T-helper 2 cell treated with Interferon-gamma antibody and Interleukin-4, amounts not matched to agents 5 μg/mL and 100 μg/mL, for 36 hours (primary cell): Measurements from ENCODE around the gene C18orf63.
A peak's percentile ranks its signal among the peaks of the same experiment; 100 is the strongest.
"Not testable (repeated sequence)": the region's sequence is repeated elsewhere in the genome, so short reads cannot be mapped to it uniquely, and the experiment has no call there.

Experiments
- DNase-seq: peaks from one replicate; pipeline ENCODE4 v3.0.0; 2021; ENCODE audit warnings: low spot score
- H3K27ac Mint-ChIP-seq: one replicate; pipeline ENCODE4 v1.8.0; 2021; ENCODE audit warnings: mild to moderate bottlenecking, mixed read lengths
- H3K27me3 Mint-ChIP-seq: one replicate; pipeline ENCODE4 v1.8.0; 2021; ENCODE audit warnings: low read depth, mixed read lengths
- H3K36me3 Mint-ChIP-seq: one replicate; pipeline ENCODE4 v1.8.0; 2021; ENCODE audit warnings: low read depth, mixed read lengths
- H3K4me1 Mint-ChIP-seq: one replicate; pipeline ENCODE4 v1.8.0; 2021; ENCODE audit warnings: low read depth, mixed read lengths
- H3K4me3 Mint-ChIP-seq: one replicate; pipeline ENCODE4 v1.8.0; 2022; ENCODE audit warnings: mild to moderate bottlenecking, moderate library complexity, mixed read lengths
- H3K9me3 Mint-ChIP-seq: one replicate; pipeline ENCODE4 v1.8.0; 2021; ENCODE audit warnings: mixed read lengths

The C18orf63 gene

GRCh38 chr18:74291472-74291770 is 24.2 kb upstream of the C18orf63 start:
- DNase-seq = no peak
- Mint-ChIP-seq H3K9me3 (no peaks in the 10 kb centered on the region), H3K4me1 (peaks cover 3% of the 10 kb centered on the region), H3K4me3 (peak overlapping the region; percentile 88), H3K27ac (no peak overlapping the region), H3K27me3 (peaks cover 6% of the 10 kb centered on the region), H3K36me3 (peaks cover 5% of the 10 kb centered on the region)

- Mint-ChIP-seq H3K36me3 (peaks cover 5% of the 10 kb centered on the region), H3K4me1 (peaks cover 3% of the 10 kb centered on the region), H3K27ac (peak within 1 kb of the TSS; percentile 49), H3K4me3 (peak within 1 kb of the TSS; percentile 88), H3K27me3 (peaks cover 6% of the 10 kb centered on the region), H3K9me3 (no peaks in the 10 kb centered on the region)
- peak; percentile 93 for DNase-seq
Observed at GRCh38 chr18:74291771-74292540, 23.7 kb upstream of the C18orf63 start, which contains the start of gene CYB5A. CYB5A (minus strand) TSS chr18:74291963; CDS start chr18:74291875, 88 bp downstream.

- peak overlapping the region; percentile 88 for H3K4me3 Mint-ChIP-seq
- peaks cover 2% of the 10 kb centered on the region for H3K4me1 Mint-ChIP-seq
- peaks cover 5% of the 10 kb centered on the region for H3K36me3 Mint-ChIP-seq
- H3K27ac Mint-ChIP-seq = no peak overlapping the region
- H3K27me3 Mint-ChIP-seq = peaks cover 5% of the 10 kb centered on the region
- no peaks in the 10 kb centered on the region for H3K9me3 Mint-ChIP-seq
- DNase-seq = peak; percentile 0
Observed at GRCh38 chr18:74292541-74292858, 23.1 kb upstream of the C18orf63 start.

- H3K4me1 Mint-ChIP-seq, H3K27me3 Mint-ChIP-seq, H3K36me3 Mint-ChIP-seq, H3K27ac Mint-ChIP-seq, H3K9me3 Mint-ChIP-seq: not testable (repeated sequence)
- peak; percentile 2 for DNase-seq
- H3K4me3 Mint-ChIP-seq = peak overlapping the region; percentile 88
Observed at GRCh38 chr18:74292982-74293381, 22.7 kb upstream of the C18orf63 start.

- Mint-ChIP-seq H3K27ac (no peak overlapping the region), H3K9me3 (no peaks in the 10 kb centered on the region), H3K27me3 (peaks cover 2% of the 10 kb centered on the region), H3K4me1 (peaks cover 2% of the 10 kb centered on the region), H3K4me3 (no peak overlapping the region), H3K36me3 (peaks cover 5% of the 10 kb centered on the region)
- no peak for DNase-seq
Observed at GRCh38 chr18:74294526-74294925, 21.1 kb upstream of the C18orf63 start.

GRCh38 chr18:74299162-74299561 is 16.5 kb upstream of the C18orf63 start:
- H3K9me3 Mint-ChIP-seq = no peaks in the 10 kb centered on the region
- no peak overlapping the region for H3K27ac Mint-ChIP-seq
- no peaks in the 10 kb centered on the region for H3K4me1 Mint-ChIP-seq

GRCh38 chr18:74299746-74300145 is 15.9 kb upstream of the C18orf63 start:
- peaks cover 17% of the 10 kb centered on the region for H3K27me3 Mint-ChIP-seq
- H3K4me3 Mint-ChIP-seq = no peak overlapping the region
- no peaks in the 10 kb centered on the region for H3K9me3 Mint-ChIP-seq
- H3K27ac Mint-ChIP-seq = no peak overlapping the region
- no peaks in the 10 kb centered on the region for H3K36me3 Mint-ChIP-seq
- H3K4me1 Mint-ChIP-seq = no peaks in the 10 kb centered on the region
- DNase-seq = no peak

More at GRCh38 chr18:74299162-74299561, 16.5 kb upstream of the C18orf63 start:
- Mint-ChIP-seq H3K36me3 (no peaks in the 10 kb centered on the region), H3K4me3 (no peak overlapping the region), H3K27me3 (peaks cover 13% of the 10 kb centered on the region)
- no peak for DNase-seq

- Mint-ChIP-seq H3K4me3 (no peak overlapping the region), H3K4me1 (no peaks in the 10 kb centered on the region), H3K27ac (no peak overlapping the region), H3K27me3 (peaks cover 45% of the 10 kb centered on the region), H3K36me3 (no peaks in the 10 kb centered on the region), H3K9me3 (no peaks in the 10 kb centered on the region)
- no peak for DNase-seq
Observed at GRCh38 chr18:74303306-74303705, 12.3 kb upstream of the C18orf63 start.

- Mint-ChIP-seq H3K36me3 (no peaks in the 10 kb centered on the region), H3K9me3 (no peaks in the 10 kb centered on the region)
Observed at GRCh38 chr18:74303936-74304335, 11.7 kb upstream of the C18orf63 start.

GRCh38 chr18:74310411-74310810 is 5.2 kb upstream of the C18orf63 start:
- H3K27ac Mint-ChIP-seq = no peak overlapping the region
- no peak overlapping the region for H3K4me3 Mint-ChIP-seq
- DNase-seq = no peak
- no peaks in the 10 kb centered on the region for H3K9me3 Mint-ChIP-seq
- no peaks in the 10 kb centered on the region for H3K36me3 Mint-ChIP-seq
- no peaks in the 10 kb centered on the region for H3K4me1 Mint-ChIP-seq
- peaks cover 44% of the 10 kb centered on the region for H3K27me3 Mint-ChIP-seq

More at GRCh38 chr18:74303936-74304335, 11.7 kb upstream of the C18orf63 start:
- Mint-ChIP-seq H3K27me3 (peaks cover 47% of the 10 kb centered on the region), H3K27ac (no peak overlapping the region), H3K4me1 (no peaks in the 10 kb centered on the region), H3K4me3 (no peak overlapping the region)
- DNase-seq = no peak

- Mint-ChIP-seq H3K36me3 (no peaks in the 10 kb centered on the region), H3K27ac (no peak overlapping the region), H3K4me3 (no peak overlapping the region), H3K4me1 (no peaks in the 10 kb centered on the region), H3K27me3 (peaks cover 38% of the 10 kb centered on the region), H3K9me3 (no peaks in the 10 kb centered on the region)
- DNase-seq = no peak
Observed at GRCh38 chr18:74311000-74311399, 4.6 kb upstream of the C18orf63 start.

- Mint-ChIP-seq H3K4me1 (no peaks in the 10 kb centered on the region), H3K4me3 (no peak overlapping the region), H3K9me3 (no peaks in the 10 kb centered on the region), H3K36me3 (no peaks in the 10 kb centered on the region), H3K27ac (peak overlapping the region; percentile 7), H3K27me3 (peaks cover 24% of the 10 kb centered on the region)
- no peak for DNase-seq
Observed at GRCh38 chr18:74314759-74315463, 728 bp upstream of the C18orf63 start.

- H3K27ac Mint-ChIP-seq = no peak overlapping the region
- no peak for DNase-seq
- H3K4me1 Mint-ChIP-seq = no peaks in the 10 kb centered on the region
- H3K27me3 Mint-ChIP-seq = peaks cover 23% of the 10 kb centered on the region
- no peak overlapping the region for H3K4me3 Mint-ChIP-seq
- H3K9me3 Mint-ChIP-seq = no peaks in the 10 kb centered on the region
- H3K36me3 Mint-ChIP-seq = no peaks in the 10 kb centered on the region
Observed at GRCh38 chr18:74316257-74317170, 875 bp downstream of the C18orf63 start.

GRCh38 chr18:74326231-74326630 is 10.6 kb downstream of the C18orf63 start:
- no peak overlapping the region for H3K4me3 Mint-ChIP-seq
- H3K27ac Mint-ChIP-seq = no peak overlapping the region
- no peaks in the 10 kb centered on the region for H3K4me1 Mint-ChIP-seq
- H3K36me3 Mint-ChIP-seq = no peaks in the 10 kb centered on the region
- DNase-seq = no peak
- no peaks in the 10 kb centered on the region for H3K9me3 Mint-ChIP-seq
- H3K27me3 Mint-ChIP-seq = peaks cover 11% of the 10 kb centered on the region
